HG03097 (cell line): Measurements from ENCODE around the gene FHDC1.

Experiments
- ATAC-seq: cut with Tn5 transposase; IDR thresholded peaks from one replicate; pipeline ENCODE4 v1.9.1; 2021; ENCODE audit not compliant: unreplicated experiment, low FRiP score

The FHDC1 gene

GRCh38 chr4:153028535-153028934 is 92.4 kb downstream of the FHDC1 start:
- ATAC-seq, result no peak
